K562 (cell line): ENCODE data around the gene ABR. TPM values are rescaled to one million over a fixed set of nuclear protein-coding genes. Genes with fewer than 3 reads are reported as not detected.

Experiments
- ATAC-seq: fragments of 200-7000 bp; cut with Tn5 transposase; 3 replicates; pipeline ENCODE4 v1.9.1; 2020; ENCODE audit warnings: moderate library complexity
- BruUV-seq: library from RNA; stranded (reverse); fragments of 400-500 nt; replicated peaks from 2 replicates; lab custom pipeline; 2021; lab: Mats Ljungman, UMichigan
- CTCF ChIA-PET: fragments of 300-600 bp; formaldehyde crosslinking; extraction: SDS; loops from one replicate; lab custom pipeline; 2021; ENCODE audit warnings: low intra/inter-chr PET ratio; lab: Yijun Ruan, JAX
- POLR2A ChIA-PET: fragments of 300-600, 350-650 bp; sonication (Branson Sonifier 250); formaldehyde crosslinking; extraction: SDS; loops from one replicate; lab custom pipeline; 2021; ENCODE audit warnings: antibody characterized with exemption, inconsistent platforms; lab: Yijun Ruan, JAX
- DNase-seq, 4 experiments: peaks; one replicate each; pipeline versions ENCODE4 v3.0.0 to v3.0.0-alpha.2; 2011 to 2018; ENCODE audit warnings: low spot score in 3 of 4, mixed read lengths in 3 of 4; ENCODE audit errors: extremely low read depth in 1 of 4
- FAIRE-seq: peaks from 2 replicates; lab custom pipeline; 2011; peaks lifted over from hg19 to GRCh38; lab: Jason Lieb, UNC
- H2AFZ ChIP-seq: 2 replicates; pipeline ENCODE4 v1.6.0; 2011; ENCODE audit warnings: low read depth, low read length, control low read depth, inconsistent platforms
- H3K27ac ChIP-seq: fragments of 200-600 bp; 3 replicates; pipeline ENCODE4 v1.8.0; 2011; ENCODE audit warnings: low read depth, mild to moderate bottlenecking, control low read depth, inconsistent platforms, low read length, moderate library complexity, mixed read lengths; ENCODE audit errors: extremely low read depth
- H3K27me3 ChIP-seq, 2 experiments: fragments of 300-600 bp in 1 of 2; 2 replicates in 1 of 2; 3 replicates in 1 of 2; pipeline versions ENCODE4 v1.6.0 to v1.8.0; 2011; ENCODE audit warnings: inconsistent platforms in 2 of 2, low read length in 2 of 2, mild to moderate bottlenecking in 1 of 2, mixed read lengths in 1 of 2, moderate library complexity in 1 of 2; ENCODE audit not compliant: control insufficient read depth in 2 of 2, insufficient read depth in 2 of 2
- H3K36me3 ChIP-seq: fragments of 300-600 bp; 3 replicates; pipeline ENCODE4 v1.8.0; 2011; ENCODE audit warnings: mild to moderate bottlenecking, low read length, inconsistent platforms; ENCODE audit not compliant: control insufficient read depth, insufficient read depth
- H3K4me1 ChIP-seq, 2 experiments: fragments of 200-600 bp in 1 of 2; replicated peaks in 1 of 2; 2 replicates in 1 of 2; 3 replicates in 1 of 2; pipeline versions ENCODE4 v1.5.1 to v1.8.0; 2011; ENCODE audit warnings: inconsistent platforms in 2 of 2, low read length in 2 of 2, mild to moderate bottlenecking in 1 of 2, mixed read lengths in 1 of 2, moderate library complexity in 1 of 2; ENCODE audit not compliant: control insufficient read depth in 2 of 2, insufficient read depth in 2 of 2
- H3K4me2 ChIP-seq: 2 replicates; pipeline ENCODE4 v1.6.1; 2011; ENCODE audit warnings: low read length, control low read depth, inconsistent platforms, mixed read lengths; ENCODE audit not compliant: insufficient read depth
- H3K4me3 ChIP-seq: fragments of 200-600 bp; sonication (generic), shearing (Covaris generic); 2 replicates; pipeline ENCODE4 v1.5.1; 2016; ENCODE audit warnings: control low read depth, inconsistent platforms
- H3K79me2 ChIP-seq: fragments of 200-600 bp; 3 replicates; pipeline ENCODE4 v1.8.0; 2011; ENCODE audit warnings: low read length, inconsistent platforms; ENCODE audit not compliant: control insufficient read depth, insufficient read depth
- H3K9ac ChIP-seq, 2 experiments: 2 replicates each; pipeline versions ENCODE4 v1.6.0 to v1.6.1; 2011; ENCODE audit warnings: low read depth in 2 of 2, low read length in 2 of 2, control low read depth in 1 of 2, inconsistent platforms in 1 of 2, mild to moderate bottlenecking in 1 of 2, mixed read lengths in 1 of 2; ENCODE audit not compliant: insufficient read depth in 1 of 2
- H3K9me1 ChIP-seq: one replicate; pipeline ENCODE4 v1.6.0; 2011; ENCODE audit warnings: inconsistent platforms, mild to moderate bottlenecking, low read length, moderate library complexity; ENCODE audit not compliant: control insufficient read depth, insufficient read depth
- H3K9me3 ChIP-seq: replicated peaks from 2 replicates; pipeline ENCODE4 v1.5.1; 2011; ENCODE audit warnings: low read depth, low read length, inconsistent platforms; ENCODE audit not compliant: control insufficient read depth, insufficient read depth
- H4K20me1 ChIP-seq: replicated peaks from 2 replicates; pipeline ENCODE4 v1.6.1; 2011; ENCODE audit warnings: low read length, inconsistent platforms, mixed read lengths; ENCODE audit not compliant: control insufficient read depth, insufficient read depth
- ARID4B ChIP-seq: sonication (generic); formaldehyde crosslinking; IDR thresholded peaks from 2 replicates; pipeline ENCODE4 v1.8.0; 2022; ENCODE audit warnings: mild to moderate bottlenecking, missing genetic modification reagents
- ASH1L ChIP-seq: fragments of 450-650 bp; IDR thresholded peaks from 2 replicates; pipeline ENCODE4 v1.6.1; 2018; ENCODE audit warnings: borderline replicate concordance, mild to moderate bottlenecking, low read depth; ENCODE audit not compliant: partially characterized antibody
- DIDO1 ChIP-seq: fragments of 450-650 bp; IDR thresholded peaks from 2 replicates; pipeline ENCODE4 v1.6.1; 2016; ENCODE audit warnings: low read depth, missing biosample characterization, missing genetic modification characterization
- NFATC3 ChIP-seq: fragments of 450-650 bp; IDR thresholded peaks from 2 replicates; pipeline ENCODE4 v1.6.1; 2017; ENCODE audit warnings: mild to moderate bottlenecking
- PCBP1 ChIP-seq: fragments of 200-400 bp; formaldehyde crosslinking; IDR thresholded peaks from 2 replicates; pipeline ENCODE4 v1.6.1; 2018; ENCODE audit warnings: mild to moderate bottlenecking, low read depth, low read length; ENCODE audit not compliant: poor library complexity, severe bottlenecking
- PTBP1 ChIP-seq: fragments of 200-400 bp; formaldehyde crosslinking; IDR thresholded peaks from 2 replicates; pipeline ENCODE4 v1.6.1; 2017; ENCODE audit warnings: low read depth, low read length
- SMAD4 ChIP-seq: fragments of 250-450 bp; sonication (Bioruptor Pico); conservative IDR thresholded peaks from 2 replicates; pipeline ENCODE4 v1.8.0; 2021; ENCODE audit warnings: inconsistent platforms, mild to moderate bottlenecking, moderate library complexity
- SPI1 ChIP-seq: IDR thresholded peaks from 2 replicates; pipeline ENCODE4 v1.6.1; 2011; ENCODE audit warnings: low read depth, low read length, control low read depth, borderline replicate concordance
- TEAD1 ChIP-seq, 2 experiments: fragments of 450-650 bp in 1 of 2; sonication (generic) in 1 of 2; formaldehyde crosslinking; IDR thresholded peaks; 2 replicates each; pipeline versions ENCODE4 v1.4.0 to v1.8.0; 2020 to 2022; ENCODE audit warnings: mild to moderate bottlenecking in 2 of 2, missing genetic modification reagents in 1 of 2
- THRA ChIP-seq: fragments of 450-650 bp; IDR thresholded peaks from 2 replicates; pipeline ENCODE4 v1.6.1; 2017; ENCODE audit warnings: mild to moderate bottlenecking, moderate library complexity
- USF2 ChIP-seq: sonication (generic); formaldehyde crosslinking; IDR thresholded peaks from 2 replicates; pipeline ENCODE4 v1.5.0; 2020; ENCODE audit warnings: missing genetic modification reagents
- ZBED1 ChIP-seq: IDR thresholded peaks from 2 replicates; pipeline ENCODE4 v1.6.1; 2014
- ZKSCAN3 ChIP-seq: fragments of 250-450 bp; sonication (Bioruptor Pico); IDR thresholded peaks from 2 replicates; pipeline ENCODE4 v1.4.0; 2020
- ZNF12 ChIP-seq: sonication (generic); formaldehyde crosslinking; IDR thresholded peaks from 2 replicates; pipeline ENCODE4 v1.4.0; 2020; ENCODE audit warnings: mild to moderate bottlenecking, missing genetic modification reagents
- ZNF764 ChIP-seq: fragments of 250-450 bp; sonication (Bioruptor Pico); IDR thresholded peaks from 2 replicates; pipeline ENCODE4 v1.4.0; 2020; ENCODE audit warnings: low read depth, mild to moderate bottlenecking, moderate library complexity
- WGBS: fragments of 100-300 bp; shearing (Covaris generic); methylation state at CpG from one replicate; pipeline ENCODE4 v1.1.6; 2016; ENCODE audit warnings: low coverage, mixed read lengths; ENCODE audit not compliant: insufficient coverage; ENCODE audit errors: missing lambda C conversion rate; 5-methylcytosine and 5-hydroxymethylcytosine counted together
- in situ Hi-C: fragments of 300-500 bp; cut with MboI; formaldehyde crosslinking; loops from 4 replicates; pipeline ENCODE4 v1.15.0; 2018; ENCODE audit warnings: inconsistent platforms, mixed read lengths
- intact Hi-C: fragments of 100-400 bp; cut with micrococcal nuclease; formaldehyde crosslinking; loops from 2 replicates; pipeline ENCODE4 v1.14.2; 2022
- polyA plus RNA-seq, 8 experiments: library from polyadenylated mRNA; depleted of rRNA in 4 of 8; stranded (reverse) in 5 of 8; unstranded in 3 of 8; fragments of >200 nt; fragmentation: Nextera tagmentation in 2 of 8; fragmentation: Illumina TruSeq in 1 of 8; extraction: Ambion mirVana in 2 of 8; extraction: Trizol in 1 of 8; gene quantifications; 2 replicates each; pipeline versions ENCODE4 v1.2.1 to v1.2.3, GENCODE V29; 2011 to 2014; ENCODE audit warnings: inconsistent platforms in 1 of 8, missing spikeins in 1 of 8
- total RNA-seq, 7 experiments: library from RNA; depleted of rRNA in 6 of 7; stranded (reverse); fragments of >200 nt in 6 of 7; fragmentation: Illumina TruSeq in 2 of 7; extraction: Trizol in 2 of 7; gene quantifications; 2 replicates each; pipeline versions ENCODE4 v1.2.1 to v1.2.3, GENCODE V29; 2011 to 2021; ENCODE audit warnings: low replicate concordance in 1 of 7
- TF ChIP-seq, protein P1 (sequence below): fragments of 250-450 bp; sonication (Bioruptor Pico); IDR thresholded peaks from 2 replicates; pipeline ENCODE4 v1.8.0; 2022; ENCODE audit warnings: moderate library complexity, mild to moderate bottlenecking, inconsistent platforms

ABR gene
- total and polyA plus RNA-seq, 9 of the 15 experiments (the other 6 are each of a cell fraction or from before 2014, with no cell fraction given) = 0.07 to 1.6 (median 0.37) TPM; not detected in 1

DNA sequence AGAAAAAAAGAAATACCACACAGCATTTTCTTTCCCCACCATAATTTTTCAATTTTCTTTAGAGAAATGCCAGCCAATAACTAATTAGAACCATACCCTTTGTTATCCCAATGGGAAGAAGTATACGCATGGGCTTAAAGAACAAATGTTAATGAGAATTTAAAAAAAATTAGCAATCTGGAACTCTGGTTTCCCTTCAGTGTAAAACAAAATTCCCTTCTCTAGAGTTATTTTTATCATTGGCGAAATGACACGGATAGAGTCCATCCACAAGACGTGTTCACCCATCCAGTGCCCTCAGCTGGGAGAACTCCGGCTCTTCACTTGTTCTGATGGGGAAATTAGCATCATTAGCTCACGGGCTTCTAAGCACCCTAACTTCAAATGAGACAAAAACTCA is 203.5 kb downstream of the ABR start:
- ATAC-seq (no peak), DNase-seq (no peak), FAIRE-seq (no peak)
- no peaks in the 10 kb centered on the region for H3K79me2 ChIP-seq
- H3K4me1 ChIP-seq = peaks cover 0 to 25% of the 10 kb centered on the region in 2 experiments; a peak in 2 of 5 replicates
- no peaks in the 10 kb centered on the region for H3K9me3 ChIP-seq
- intact Hi-C loops (no loop called here), in situ Hi-C loops (loop anchor here (10.0 kb wide), 1 partner anchor 92 kb away; no protein-coding TSS in a partner anchor)
- H3K4me2 ChIP-seq = no peak overlapping the region
- H3K27ac ChIP-seq = no peak overlapping the region
- WGBS = 14% methylated on average over 6 of the region's 6 CpGs
- H3K9ac ChIP-seq = no peak overlapping the region
- no peak overlapping the region for H3K4me3 ChIP-seq
- H2AFZ ChIP-seq = no peak overlapping the region
- POLR2A ChIA-PET = no interaction called here
- peaks cover 10 to 39% of the 10 kb centered on the region in 2 experiments; a peak in 4 of 5 replicates for H3K27me3 ChIP-seq
- H3K9me1 ChIP-seq = no peaks in the 10 kb centered on the region
- H3K36me3 ChIP-seq = no peaks in the 10 kb centered on the region
- no peaks in the 10 kb centered on the region for H4K20me1 ChIP-seq
- CTCF ChIA-PET = no interaction called here
- BruUV-seq = no TSS peak
- TF ChIP-seq PTBP1 (no peak), DIDO1 (tag) (no peak), USF2 (CRISPR knock-in tag) (no peak), ZKSCAN3 (CRISPR knock-in tag) (no peak), SPI1 (no peak), ZNF764 (CRISPR knock-in tag) (no peak), ARID4B (CRISPR knock-in tag) (no peak), NFATC3 (no peak), ZNF12 (CRISPR knock-in tag) (no peak), SMAD4 (no peak), THRA (no peak), ASH1L (no peak), TEAD1 (CRISPR knock-in tag; IDR thresholded peaks at IDR 0.05) (no peak), ZBED1 (no peak), PCBP1 (no peak)
- TF ChIP-seq, protein P1, sequence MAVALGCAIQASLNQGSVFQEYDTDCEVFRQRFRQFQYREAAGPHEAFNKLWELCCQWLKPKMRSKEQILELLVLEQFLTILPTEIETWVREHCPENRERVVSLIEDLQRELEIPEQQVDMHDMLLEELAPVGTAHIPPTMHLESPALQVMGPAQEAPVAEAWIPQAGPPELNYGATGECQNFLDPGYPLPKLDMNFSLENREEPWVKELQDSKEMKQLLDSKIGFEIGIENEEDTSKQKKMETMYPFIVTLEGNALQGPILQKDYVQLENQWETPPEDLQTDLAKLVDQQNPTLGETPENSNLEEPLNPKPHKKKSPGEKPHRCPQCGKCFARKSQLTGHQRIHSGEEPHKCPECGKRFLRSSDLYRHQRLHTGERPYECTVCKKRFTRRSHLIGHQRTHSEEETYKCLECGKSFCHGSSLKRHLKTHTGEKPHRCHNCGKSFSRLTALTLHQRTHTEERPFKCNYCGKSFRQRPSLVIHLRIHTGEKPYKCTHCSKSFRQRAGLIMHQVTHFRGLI (CRISPR knock-in tag) = no peak
